GM19467 (cell line): ENCODE results near the gene TBC1D22A.
"Not testable (repeated sequence)": the region's sequence is repeated elsewhere in the genome, so short reads cannot be mapped to it uniquely, and the experiment has no call there.

Experiments used
- ATAC-seq: cut with Tn5 transposase; IDR thresholded peaks from one replicate; pipeline ENCODE4 v1.9.1; 2021; ENCODE audit warnings: mild to moderate bottlenecking, moderate library complexity; ENCODE audit not compliant: unreplicated experiment

Gene TBC1D22A

GRCh38 chr22:47125603-47126002 lies 363.2 kb downstream of the TBC1D22A start:
- no peak for ATAC-seq

- ATAC-seq: no peak
Observed at GRCh38 chr22:47126344-47126811, 363.9 kb downstream of the TBC1D22A start.

GRCh38 chr22:47127441-47127871 lies 365.0 kb downstream of the TBC1D22A start:
- no peak for ATAC-seq

GRCh38 chr22:47128216-47128615 lies 365.8 kb downstream of the TBC1D22A start:
- no peak for ATAC-seq

GRCh38 chr22:47128622-47129215 lies 366.3 kb downstream of the TBC1D22A start:
- no peak for ATAC-seq

DNA sequence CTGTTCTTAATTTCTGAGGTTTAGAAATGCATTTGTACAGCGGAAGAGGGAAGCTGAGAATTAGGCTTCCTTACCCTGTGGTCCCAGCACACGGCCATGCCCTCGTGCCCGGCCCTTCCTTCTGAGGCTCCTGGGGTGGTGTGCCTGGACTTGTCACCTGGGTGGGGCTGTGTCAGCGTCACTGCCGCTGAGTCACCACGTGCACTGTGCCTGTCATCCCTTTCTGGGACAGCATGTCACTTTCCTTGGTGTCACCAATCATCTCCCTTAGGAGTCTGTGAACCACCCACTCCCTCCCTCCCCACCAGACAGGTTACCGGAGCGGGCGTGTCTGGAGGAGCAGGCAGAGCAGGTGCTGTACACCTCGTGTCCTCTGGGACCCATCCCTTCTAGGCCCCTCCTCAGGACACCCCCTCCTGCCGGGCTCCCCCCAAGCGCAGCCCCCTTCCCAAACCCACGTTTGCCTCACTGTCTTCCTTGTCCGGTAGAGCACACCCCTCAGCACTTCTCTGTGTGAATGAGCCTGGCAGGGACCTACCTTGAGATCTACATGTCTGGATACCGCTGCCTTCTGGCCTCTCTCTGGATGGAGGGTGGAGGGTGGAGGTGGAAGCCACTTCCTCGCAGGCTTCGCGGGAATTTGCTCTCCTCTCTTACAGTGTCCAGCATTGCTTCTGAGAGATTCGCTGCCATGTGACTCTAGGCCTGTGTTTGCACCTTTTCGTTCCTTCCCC lies 367.6 kb downstream of the TBC1D22A start:
- ATAC-seq: no peak

- no peak for ATAC-seq
Observed at GRCh38 chr22:47130883-47131631, 368.6 kb downstream of the TBC1D22A start.

GRCh38 chr22:47131632-47132427 lies 369.4 kb downstream of the TBC1D22A start:
- no peak for ATAC-seq

GRCh38 chr22:47132428-47132825 lies 370.0 kb downstream of the TBC1D22A start:
- no peak for ATAC-seq

DNA sequence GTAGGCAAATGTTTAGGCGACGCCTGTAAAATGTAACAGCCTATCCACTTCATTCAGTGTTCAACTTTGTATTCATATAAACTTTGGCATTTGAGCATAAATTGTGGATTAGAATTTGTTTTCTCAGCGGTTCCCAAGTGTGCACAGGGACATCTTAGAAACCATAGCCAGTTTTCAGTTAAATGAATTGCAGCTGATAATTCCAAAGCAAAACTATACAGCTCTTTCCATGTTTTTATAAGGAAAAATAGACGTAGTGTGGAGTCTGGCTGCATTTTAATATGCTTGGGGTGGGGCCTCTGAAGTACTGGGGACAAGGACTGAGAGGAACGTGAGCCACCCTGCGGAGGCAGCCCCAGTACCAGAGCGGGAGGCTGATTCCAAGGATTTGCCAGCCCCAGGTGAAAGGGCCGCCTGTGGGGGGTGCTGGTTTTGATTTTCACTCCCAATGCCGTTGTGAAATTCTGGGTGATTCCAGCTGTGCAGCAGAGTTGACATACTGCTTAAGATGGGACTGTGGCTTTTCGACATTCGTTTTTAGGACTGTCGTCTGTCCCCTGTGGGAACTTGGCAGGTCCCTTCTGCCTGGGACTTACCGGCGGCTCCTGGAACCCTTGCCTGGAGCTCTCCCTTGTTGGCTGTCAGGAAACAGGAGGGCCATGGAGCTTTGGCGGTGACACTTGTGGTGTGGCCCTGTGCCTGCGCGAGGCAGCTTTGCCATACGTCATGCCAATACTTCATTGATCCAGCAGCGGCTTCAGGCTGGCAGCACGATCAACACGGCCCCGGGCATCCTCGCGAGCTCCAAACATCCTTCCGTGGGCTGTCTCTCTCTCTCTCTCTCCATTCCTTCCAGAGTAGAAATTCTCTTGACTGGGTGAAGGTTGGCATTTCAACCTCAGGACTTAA lies 370.9 kb downstream of the TBC1D22A start:
- no peak for ATAC-seq

DNA sequence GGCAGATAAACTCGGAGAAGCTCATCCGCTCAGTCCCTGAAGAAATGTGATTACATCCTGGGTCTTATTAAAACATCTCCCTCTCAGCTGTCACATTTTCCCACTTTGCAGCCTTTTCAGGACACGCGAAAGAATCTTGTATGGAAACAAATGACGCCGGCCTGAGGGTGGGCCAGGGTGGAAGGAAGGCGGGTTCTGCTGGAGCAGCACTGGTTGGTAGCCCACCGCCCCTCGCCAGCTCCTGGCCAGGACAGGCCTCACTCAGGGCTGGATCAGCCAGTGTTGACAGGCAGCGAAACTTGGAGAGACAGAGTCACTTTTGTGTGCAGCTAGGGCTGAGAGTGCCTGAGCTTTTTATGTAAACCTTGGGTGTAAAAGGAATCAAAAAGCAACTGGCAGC lies 371.8 kb downstream of the TBC1D22A start:
- no peak for ATAC-seq

- ATAC-seq: no peak
Observed at GRCh38 chr22:47135338-47135737, 372.9 kb downstream of the TBC1D22A start.

DNA sequence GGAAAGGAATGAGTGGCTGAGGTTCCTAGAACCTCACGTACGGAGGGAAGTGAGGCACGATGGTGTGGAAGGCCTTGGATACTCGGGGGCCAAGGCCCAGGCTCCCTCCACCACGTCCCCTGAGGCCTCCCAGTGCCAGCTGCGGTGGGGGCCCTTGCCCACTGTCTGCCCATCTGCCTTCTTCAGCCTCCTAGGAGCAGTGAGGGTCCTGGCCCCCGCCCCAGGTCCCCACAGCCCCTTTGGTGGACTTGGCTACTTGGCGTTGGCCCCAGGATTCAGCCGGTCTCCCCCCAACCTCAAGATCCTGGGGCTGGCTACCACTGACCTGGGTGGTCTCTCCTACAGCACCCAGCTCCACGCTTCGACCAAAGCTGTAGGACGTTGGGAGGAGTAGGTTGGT lies 373.6 kb downstream of the TBC1D22A start:
- ATAC-seq: no peak

DNA sequence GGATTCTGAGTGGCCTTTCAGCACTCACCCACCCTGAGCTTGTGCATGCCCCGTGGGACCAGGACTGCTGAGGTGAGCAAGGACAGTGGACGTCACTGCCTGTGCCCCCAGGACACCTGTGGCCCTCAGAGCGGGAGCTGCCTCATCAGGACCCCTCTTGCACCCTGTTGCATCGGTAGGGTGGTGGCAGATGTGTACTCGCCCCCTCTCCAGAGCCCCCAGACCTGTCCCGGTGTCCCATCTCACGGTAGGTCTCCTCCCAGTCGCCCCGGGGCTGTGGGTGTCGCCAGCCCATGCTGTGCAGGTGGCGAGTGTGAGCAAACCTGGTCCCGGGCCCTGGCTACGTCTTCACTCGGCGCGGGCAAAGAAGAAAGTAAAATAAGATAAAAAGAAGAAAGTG lies 374.2 kb downstream of the TBC1D22A start:
- no peak for ATAC-seq

- ATAC-seq: no peak
Observed at GRCh38 chr22:47139013-47139789, 376.8 kb downstream of the TBC1D22A start.

- ATAC-seq: no peak
Observed at GRCh38 chr22:47139790-47140119, 377.3 kb downstream of the TBC1D22A start.

DNA sequence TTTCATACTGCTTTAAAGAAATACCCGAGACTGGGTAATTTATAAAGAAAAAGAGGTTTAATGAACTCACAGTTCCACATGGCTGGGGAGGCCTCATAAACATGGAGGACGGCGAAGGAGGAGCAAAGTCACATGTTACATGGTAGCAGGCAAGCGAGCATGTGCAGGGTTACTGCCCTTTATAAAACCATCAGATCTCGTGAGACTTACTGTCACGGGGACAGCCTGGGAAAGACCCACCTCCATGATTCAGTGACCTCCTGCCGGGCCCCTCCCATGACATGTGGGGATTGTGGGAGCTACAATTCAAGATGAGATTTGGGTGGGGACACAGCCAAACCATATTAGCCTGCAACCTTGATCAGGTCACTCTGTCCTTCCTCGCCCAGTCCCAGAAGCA lies 378.5 kb downstream of the TBC1D22A start:
- ATAC-seq: not testable (repeated sequence)

DNA sequence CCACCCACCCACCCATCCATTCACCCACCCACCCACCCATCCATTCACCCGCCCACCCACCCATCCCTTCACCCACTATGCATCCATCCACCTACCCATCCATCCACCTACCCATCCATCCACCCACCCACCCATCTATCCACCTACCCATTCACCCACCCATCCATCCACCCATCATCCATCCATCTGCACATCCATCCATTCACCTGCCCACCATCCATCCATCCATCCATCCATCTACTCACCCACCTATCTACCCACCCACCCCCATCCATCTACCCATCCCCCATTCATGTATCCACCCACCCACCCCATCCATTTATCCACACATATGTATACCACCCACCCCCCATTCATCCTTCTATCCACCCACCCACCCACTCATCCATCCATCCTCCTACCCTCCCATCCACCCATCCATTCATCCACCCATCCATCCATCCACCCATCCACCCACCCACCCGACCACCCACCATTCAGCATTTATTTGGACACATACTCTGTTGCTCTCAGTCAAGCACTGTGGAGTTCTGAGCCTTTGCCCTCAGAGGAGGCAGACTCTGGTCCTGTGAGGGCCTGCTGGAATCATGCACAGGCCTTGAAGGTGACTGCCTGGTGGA lies 380.1 kb downstream of the TBC1D22A start:
- ATAC-seq: no peak
